Subcutaneous preadipocyte (primary cell): ENCODE data around the gene CCDC97. TPM values are rescaled to one million over a fixed set of nuclear protein-coding genes. Genes with fewer than 3 reads are reported as not detected.

ENCODE experiments used
- small RNA-seq: library from RNA; depleted of rRNA; stranded (forward); fragments of <200 nt; gene quantifications from one replicate; pipeline ENCODE3, GENCODE V24; 2012
- total RNA-seq: library from RNA; depleted of rRNA; stranded (reverse); fragments of >200 nt; gene quantifications from 2 replicates; pipeline ENCODE4 v1.2.3, GENCODE V29; 2012

CCDC97 gene
- 6.2 and 11.1 TPM in 2 replicates for total RNA-seq

GRCh38 chr19:41310033-41310831 is at the start of gene CCDC97:
Gene CCDC97 (plus strand): TSS chr19:41310172. CDS start chr19:41310311, 139 bp downstream.

GRCh38 chr19:41263850-41264580 is 46.0 kb upstream of the CCDC97 start, which contains the start of gene HNRNPUL1:
Gene HNRNPUL1 (plus strand): TSS chr19:41264372. CDS start chr19:41264504, 132 bp downstream.

GRCh38 chr19:41353466-41354342 is 43.7 kb downstream of the CCDC97 start, which contains the start of gene TGFB1:
Gene TGFB1 (minus strand): TSS chr19:41353922. CDS start chr19:41353044, 878 bp downstream.

GRCh38 chr19:41363753-41364523 is 54.0 kb downstream of the CCDC97 start, which contains the start of gene B9D2:
Gene B9D2 (minus strand): TSS chr19:41364149. CDS start chr19:41363519, 630 bp downstream.

Small RNA genes lying within 50 kb of the gene (small RNA-seq; reads per million reads assigned to genes)
- gene RN7SL34P: not detected

Other genes with a start within 250 kb of the CCDC97 start
- not detected in 2 replicates for gene CYP2A13, start 221.7 kb upstream of the CCDC97 start, total RNA-seq
- not detected in 2 replicates for gene CYP2F1, start 195.7 kb upstream of the CCDC97 start, total RNA-seq
- under 0.01 and 0.20 TPM in 2 replicates for gene CYP2S1, start 117.0 kb upstream of the CCDC97 start, total RNA-seq
- gene AXL, start 90.9 kb upstream of the CCDC97 start, total RNA-seq: 157 and 435 TPM in 2 replicates
- gene HNRNPUL1, start 45.8 kb upstream of the CCDC97 start, total RNA-seq: 97.0 and 146 TPM in 2 replicates
- 9.6 and 14.7 TPM in 2 replicates for gene TGFB1, start 43.8 kb downstream of the CCDC97 start, total RNA-seq
- 4.0 and 5.1 TPM in 2 replicates for gene B9D2, start 54.0 kb downstream of the CCDC97 start, total RNA-seq
- gene TMEM91, start 66.4 kb downstream of the CCDC97 start, total RNA-seq: 3.1 and 4.0 TPM in 2 replicates
- gene EXOSC5, start 87.2 kb downstream of the CCDC97 start, total RNA-seq: 23.3 and 32.0 TPM in 2 replicates
- gene BCKDHA, start 87.6 kb downstream of the CCDC97 start, total RNA-seq: 35.6 and 37.9 TPM in 2 replicates
- gene B3GNT8, start 117.2 kb downstream of the CCDC97 start, total RNA-seq: 0.78 and 1.1 TPM in 2 replicates
- gene DMAC2, start 129.7 kb downstream of the CCDC97 start, total RNA-seq: 35.4 and 39.7 TPM in 2 replicates
- gene ERICH4, start 133.0 kb downstream of the CCDC97 start, total RNA-seq: not detected in 2 replicates